SK-N-MC (cell line): ENCODE data around the gene SYT15B.
"Not testable (repeated sequence)": the region's sequence is repeated elsewhere in the genome, so short reads cannot be mapped to it uniquely, and the experiment has no call there.

ENCODE experiments used
- EZH2 ChIP-seq: fragments of 200-600 bp; sonication (generic); IDR thresholded peaks from one replicate; pipeline ENCODE4 v1.6.1; 2017; ENCODE audit warnings: antibody characterized with exemption
- POLR2AphosphoS5 ChIP-seq: IDR thresholded peaks from 2 replicates; pipeline ENCODE4 v1.6.1; 2012; ENCODE audit warnings: mild to moderate bottlenecking, low read depth, low read length, borderline replicate concordance

- TF ChIP-seq POLR2AphosphoS5, EZH2: not testable (repeated sequence)
Measured at GRCh38 chr10:47758855-47759254, 4.5 kb downstream of the SYT15B start.
